NCI-H748 treated with DMSO at 0.1 percent for 48 hours (cell line): Measurements from ENCODE around the gene MINDY3.

Experiments
- DNase-seq: peaks from one replicate; lab custom pipeline; 2025; lab: John Stamatoyannopoulos, UW

MINDY3 gene

GRCh38 chr10:15738270-15738925, 121.9 kb downstream of the MINDY3 start:
- no peak for DNase-seq

- DNase-seq: no peak
Measured at GRCh38 chr10:15737656-15738055, 122.7 kb downstream of the MINDY3 start.

- no peak for DNase-seq
Measured at GRCh38 chr10:15735763-15736162, 124.5 kb downstream of the MINDY3 start.

GRCh38 chr10:15730341-15730740, 130.0 kb downstream of the MINDY3 start:
- no peak for DNase-seq

GRCh38 chr10:15729890-15730289, 130.4 kb downstream of the MINDY3 start:
- no peak for DNase-seq
